ENCODE data around the gene FLT4.
A peak's percentile ranks its signal among the peaks of the same experiment; 100 is the strongest.
"Not testable (repeated sequence)": the region's sequence is repeated elsewhere in the genome, so short reads cannot be mapped to it uniquely, and the experiment has no call there.

The FLT4 gene

GRCh38 chr5:180669661-180670060, 20.3 kb upstream of the FLT4 start:
- DNase-seq, result no peak

DNA sequence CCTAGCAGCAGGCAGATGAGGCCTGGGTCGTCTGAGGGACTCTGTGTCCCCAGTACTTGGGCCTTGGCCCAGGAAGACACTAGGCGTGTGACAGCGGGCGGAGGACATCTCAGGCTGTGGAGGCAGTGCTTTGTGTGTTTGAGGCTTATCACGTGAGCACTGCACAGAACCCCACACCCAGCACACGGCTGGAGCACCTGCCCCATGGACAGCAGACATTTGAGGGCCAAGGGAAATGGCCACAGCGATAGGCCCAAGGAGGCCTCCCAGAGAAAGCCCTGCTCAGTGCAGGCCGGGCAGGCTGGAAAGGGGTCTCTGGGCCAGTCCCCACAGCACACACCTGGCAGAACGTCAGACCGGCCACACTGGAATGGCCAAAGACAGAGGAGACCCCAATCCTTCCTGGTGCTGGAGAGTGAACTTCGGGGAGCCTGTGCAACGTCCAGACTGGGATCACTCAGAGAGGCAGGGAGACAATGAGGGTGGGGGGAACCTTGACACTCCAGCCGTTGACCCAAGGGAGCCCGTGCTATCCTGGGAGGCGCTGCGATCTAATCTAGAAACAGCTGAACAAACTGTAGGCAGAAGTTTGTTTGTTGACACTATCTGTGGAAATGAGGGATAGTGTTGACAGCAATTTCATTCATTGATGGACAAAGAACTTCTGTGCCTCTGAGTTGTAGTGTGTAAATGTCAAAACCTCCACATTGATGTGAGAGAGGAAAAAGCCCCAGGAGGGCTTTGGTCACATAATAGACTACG, 19.6 kb upstream of the FLT4 start:
- DNase-seq, result no peak

- no peak for DNase-seq
These were observed 17.4 kb upstream of the FLT4 start for GRCh38 chr5:180666812-180667211.

GRCh38 chr5:180665682-180666404, 16.4 kb upstream of the FLT4 start:
- DNase-seq, result no peak

GRCh38 chr5:180658774-180659564, 9.6 kb upstream of the FLT4 start:
- DNase-seq, result no peak

- DNase-seq, result not testable (repeated sequence)
These were observed 5.8 kb upstream of the FLT4 start for GRCh38 chr5:180655243-180655642.

- DNase-seq, result no peak
These were observed 3.4 kb upstream of the FLT4 start for GRCh38 chr5:180652771-180653170.

DNA sequence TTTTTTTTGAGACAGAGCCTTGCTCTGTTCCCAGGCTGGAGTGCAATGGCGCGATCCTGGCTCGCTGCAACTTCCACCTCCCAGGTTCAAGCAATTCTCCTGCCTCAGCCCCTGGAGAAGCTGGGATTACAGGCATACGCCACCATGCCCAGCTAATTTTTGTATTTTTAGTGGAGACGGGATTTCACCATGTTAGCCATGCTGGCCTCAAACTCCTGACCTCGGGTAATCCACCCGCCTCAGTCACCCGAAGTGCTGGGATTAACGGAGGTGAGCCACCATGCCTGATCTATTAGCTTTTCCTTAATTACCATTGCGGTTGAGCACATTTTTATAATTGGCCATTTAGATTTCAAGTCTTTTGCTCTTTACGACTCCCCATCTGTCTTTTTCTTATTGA, 2.9 kb upstream of the FLT4 start:
- DNase-seq, result no peak

DNA sequence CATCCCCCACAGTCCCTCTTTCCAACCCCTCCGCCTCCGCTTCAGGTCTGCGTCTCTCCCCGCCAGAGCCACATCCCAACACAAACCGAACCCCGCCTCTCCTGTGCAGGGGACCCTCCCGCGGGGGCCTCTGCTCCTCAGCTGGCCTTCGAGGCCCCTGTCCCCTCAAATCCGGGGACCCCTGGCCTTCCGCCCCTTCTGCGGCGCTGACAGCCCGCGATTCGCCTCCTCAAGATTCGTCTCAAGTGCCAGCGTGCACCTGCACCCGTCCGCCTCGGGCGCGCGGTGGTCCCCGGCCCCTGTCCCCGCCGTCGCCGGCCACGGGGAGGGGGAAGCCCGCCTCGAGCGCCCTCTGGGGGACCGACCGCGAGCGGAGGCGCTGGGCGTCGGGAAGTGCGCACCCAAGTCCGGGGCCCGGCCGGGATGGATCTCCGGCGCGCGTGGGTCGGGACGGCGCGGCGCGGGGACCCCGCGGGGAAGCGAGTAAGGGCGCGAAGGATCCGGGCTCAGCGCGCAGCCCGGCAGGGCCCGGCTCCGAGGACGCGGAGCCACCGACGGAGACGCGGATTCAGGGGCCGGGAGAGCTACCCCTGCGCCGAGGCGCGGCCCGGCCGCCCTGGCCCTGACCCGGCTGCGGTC, 623 bp downstream of the FLT4 start:
- DNase-seq, result peak; percentile 30 to 50

DNA sequence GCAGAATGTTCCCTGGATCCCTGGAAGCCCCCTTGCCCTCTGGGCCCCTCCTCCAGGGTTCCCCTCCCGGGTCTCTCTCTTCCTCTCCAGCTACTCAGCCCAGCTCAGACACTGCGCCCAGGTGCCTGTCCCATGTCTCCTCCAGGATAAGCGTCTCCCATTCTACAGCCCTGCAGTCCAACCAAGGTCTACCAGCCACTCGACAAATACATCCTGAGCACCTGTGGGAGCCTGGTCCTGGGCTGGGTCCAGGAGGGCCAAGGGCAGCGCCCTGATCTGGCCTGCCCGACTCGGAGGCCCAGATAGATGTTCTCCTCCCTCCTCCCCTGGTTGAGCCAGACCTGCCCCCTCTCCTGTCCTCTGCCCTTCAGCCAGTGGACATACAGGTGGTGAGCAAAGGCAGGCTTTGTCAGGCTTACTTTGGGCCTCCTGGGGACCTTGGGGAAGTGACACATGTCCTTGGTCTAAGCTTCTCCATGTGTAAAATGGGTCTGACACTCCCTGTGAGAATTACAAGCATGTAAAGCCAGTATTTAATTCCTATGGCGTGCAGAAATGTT, 1.4 kb downstream of the FLT4 start:
- no peak for DNase-seq

DNA sequence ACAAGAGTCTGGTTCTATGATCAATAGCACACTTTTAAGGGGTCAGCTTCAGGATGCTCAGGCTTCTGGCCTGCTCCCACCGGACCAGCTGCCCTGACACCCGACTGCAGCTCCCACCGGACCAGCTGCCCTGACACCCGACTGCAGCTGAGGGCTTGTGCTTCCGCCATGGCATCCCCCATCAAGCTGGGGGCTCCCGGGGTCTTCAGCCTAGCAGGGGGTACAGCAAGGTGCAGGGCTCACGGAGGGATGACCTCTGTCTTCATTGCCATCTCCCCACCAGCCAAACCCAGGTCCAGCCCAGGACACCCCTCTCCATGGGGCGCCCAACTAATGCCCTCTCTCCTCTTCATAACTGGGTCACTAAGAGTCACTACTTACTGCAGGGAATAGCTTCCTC, 1.9 kb downstream of the FLT4 start:
- no peak for DNase-seq

DNA sequence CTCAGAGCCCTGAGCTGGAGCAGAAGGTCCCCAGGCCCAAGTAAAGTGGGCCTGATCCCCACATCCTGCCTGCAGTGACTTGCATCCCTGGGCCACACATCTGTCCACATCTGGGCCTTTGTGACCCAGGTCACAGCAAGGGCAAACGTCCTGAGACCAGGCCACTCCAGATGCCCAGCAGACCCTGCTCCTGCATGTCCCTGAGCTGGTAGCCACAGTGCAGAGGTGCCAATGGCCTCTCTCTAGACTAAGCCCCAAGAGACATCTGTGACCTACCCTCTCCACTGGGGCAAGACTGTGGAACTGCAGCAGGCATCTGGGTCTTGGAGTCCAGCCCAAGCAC, 2.5 kb downstream of the FLT4 start:
- no peak for DNase-seq

- no peak for DNase-seq
These were observed 3.0 kb downstream of the FLT4 start for GRCh38 chr5:180646289-180646962.

DNA sequence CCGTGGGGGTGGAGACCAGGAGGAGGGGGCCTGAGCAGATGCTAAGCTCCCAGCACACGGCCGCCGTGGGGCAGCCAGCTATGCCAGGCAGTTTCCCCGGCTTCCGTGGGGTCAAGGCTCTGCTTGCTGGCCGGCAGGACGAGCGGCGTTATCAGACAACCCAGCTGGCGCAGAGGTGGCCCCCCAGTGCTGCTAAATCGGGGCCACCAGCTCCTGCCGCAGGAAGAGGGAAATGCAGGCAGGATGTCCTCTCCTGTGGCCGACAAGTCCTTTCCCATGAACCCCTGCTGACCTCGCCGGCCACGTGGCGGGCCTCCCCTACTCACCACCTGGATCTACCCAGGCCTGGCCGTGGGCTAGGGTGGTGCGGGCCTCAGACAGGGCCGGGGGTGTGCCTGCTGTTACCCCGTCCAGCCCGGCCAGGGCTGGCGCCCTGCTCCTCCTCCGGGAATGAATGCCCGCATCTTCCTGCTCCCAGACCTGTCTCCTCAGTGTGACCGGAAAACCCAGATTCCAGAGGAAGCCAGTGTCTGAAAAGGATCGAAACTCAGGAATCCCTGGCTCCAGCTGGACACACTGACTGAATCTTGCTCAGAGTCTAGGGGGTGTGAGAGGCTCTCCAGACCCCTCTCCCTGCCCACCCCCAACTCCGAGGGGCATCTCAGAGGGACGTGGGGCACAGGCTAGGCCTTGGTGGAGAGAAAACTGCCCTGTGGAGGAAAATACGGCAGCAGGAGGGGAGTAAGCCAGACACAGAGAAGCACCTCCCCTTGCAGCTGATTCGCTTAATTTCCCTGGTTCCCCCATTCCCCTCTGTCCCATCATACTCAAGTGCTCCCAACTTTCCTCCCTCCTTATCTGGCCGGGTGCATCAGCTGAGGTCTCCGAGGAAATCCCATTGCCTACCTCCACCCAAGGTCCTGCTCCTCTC, 3.9 kb downstream of the FLT4 start:
- no peak for DNase-seq

DNA sequence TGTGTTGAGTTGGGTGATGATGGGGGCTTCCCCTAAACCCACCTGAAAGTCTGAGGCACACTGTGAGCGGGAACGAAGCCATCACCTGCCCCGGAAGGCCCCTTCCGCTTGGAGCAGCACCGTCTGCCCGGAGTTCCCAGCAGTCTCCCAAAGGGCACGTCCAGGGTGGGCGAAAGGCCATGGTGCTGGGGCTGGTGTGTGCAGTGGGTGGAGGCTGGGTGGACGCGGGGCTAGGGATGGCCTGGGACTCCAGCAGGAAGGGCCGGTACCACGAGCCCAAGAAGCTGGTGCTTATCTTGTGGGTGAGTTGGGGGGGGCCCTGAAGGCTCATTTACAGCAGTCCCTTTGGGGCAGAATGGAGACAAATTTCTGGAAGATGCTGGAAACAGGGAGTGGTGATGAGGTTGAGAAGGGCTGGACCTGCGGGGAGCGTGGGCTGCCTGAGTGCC, 4.6 kb downstream of the FLT4 start:
- no peak for DNase-seq

DNA sequence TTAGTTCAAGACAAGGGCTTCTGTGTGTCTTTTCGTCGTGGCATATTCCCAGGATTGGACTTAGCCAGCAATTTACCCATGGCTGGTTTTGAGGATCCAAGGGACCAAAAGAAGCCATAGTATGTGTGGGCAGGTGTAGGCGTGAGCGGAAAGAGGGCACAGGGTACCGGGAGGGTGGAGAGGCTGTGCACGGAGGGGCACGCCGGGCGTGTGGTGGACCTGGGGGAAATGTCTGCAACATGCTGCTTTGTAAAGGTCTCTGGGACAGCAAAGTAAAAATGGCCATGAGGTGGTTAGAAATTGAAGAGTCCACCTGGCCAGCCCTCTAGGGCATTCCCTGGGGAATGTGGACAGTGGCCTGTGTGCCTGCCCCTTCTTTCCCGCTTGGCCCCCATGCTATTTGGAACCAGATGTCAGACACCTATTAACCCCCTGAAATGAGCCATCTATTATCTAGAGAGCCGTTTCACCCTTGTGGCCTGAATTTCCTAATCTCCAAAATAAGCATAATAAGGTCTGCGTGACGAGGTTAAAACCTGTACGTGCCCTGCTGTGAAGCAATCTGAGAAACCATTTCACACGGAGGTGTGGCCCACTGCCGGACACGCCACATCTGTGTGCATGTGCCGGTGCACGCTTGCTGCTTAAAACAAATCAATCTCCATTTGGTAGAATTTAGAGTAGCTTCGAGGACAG, 5.1 kb downstream of the FLT4 start:
- no peak for DNase-seq

DNA sequence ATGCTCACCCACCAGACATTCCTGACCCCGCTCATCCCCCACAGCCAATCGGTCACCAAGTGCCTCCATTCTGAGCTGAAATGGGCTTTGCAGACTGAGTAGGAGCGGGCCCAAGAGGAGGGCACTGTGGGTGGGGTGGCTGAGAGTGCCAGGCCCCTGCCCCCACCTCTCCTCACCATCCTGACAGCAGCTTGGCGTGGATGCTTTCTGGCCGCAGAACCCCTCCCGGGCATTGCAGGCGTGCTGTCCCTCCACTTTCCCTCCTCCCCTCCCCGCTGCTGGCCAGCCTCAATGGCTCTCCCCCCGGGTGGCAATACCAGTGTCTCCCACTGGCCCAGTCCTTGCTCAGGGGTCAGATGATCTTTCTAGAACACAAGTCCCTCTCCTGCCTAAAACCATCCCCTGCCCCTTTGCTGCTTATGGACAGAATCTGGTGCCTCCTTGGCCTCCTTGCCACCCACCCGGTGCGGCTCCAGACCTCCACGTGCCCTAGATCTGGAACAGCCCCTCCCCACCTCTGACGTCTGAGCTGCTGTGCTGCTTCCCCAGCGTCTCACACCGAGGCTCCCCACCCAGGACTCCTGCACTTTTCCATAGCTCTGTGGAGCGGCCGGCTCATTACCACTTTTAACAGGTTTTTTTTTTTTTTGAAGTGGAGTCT, 6.1 kb downstream of the FLT4 start:
- DNase-seq, result no peak

GRCh38 chr5:180642779-180643178, 6.6 kb downstream of the FLT4 start:
- no peak for DNase-seq

- no peak for DNase-seq
These were observed 7.1 kb downstream of the FLT4 start for GRCh38 chr5:180642181-180642775.

DNA sequence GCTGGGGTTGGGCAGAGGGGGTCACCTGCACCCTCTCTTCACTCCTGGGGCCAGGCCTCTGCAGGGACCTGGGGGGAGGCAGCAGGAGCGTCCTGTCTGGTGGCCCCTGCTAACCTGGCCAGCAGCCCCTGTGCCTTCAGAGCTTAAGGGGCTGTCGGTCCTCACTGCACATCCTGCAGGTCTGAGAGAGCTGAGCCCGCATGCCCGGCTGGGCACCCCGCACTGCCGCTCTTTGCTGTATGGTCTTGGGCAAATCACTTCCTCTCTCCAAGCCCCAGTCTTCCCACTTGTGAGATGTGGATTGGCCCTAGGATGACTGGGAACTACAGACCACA, 7.9 kb downstream of the FLT4 start:
- DNase-seq, result no peak
